DOHH2 (cell line): ENCODE data around the gene RCOR1.

ENCODE experiments used
- CTCF ChIP-seq: fragments of 200-600 bp; sonication (generic); IDR thresholded peaks from one replicate; pipeline ENCODE4 v1.5.1; 2014; ENCODE audit warnings: antibody characterized with exemption, mild to moderate bottlenecking, low read depth, low read length; ENCODE audit not compliant: poor library complexity, severe bottlenecking
- EZH2phosphoT487 ChIP-seq: fragments of 200-600 bp; sonication (generic); IDR thresholded peaks from 2 replicates; pipeline ENCODE4 v1.6.1; 2017; ENCODE audit warnings: borderline replicate concordance, mild to moderate bottlenecking, antibody characterized with exemption, low read length, moderate library complexity, mixed read lengths

GRCh38 chr14:102694530-102695166 lies 102.2 kb downstream of the RCOR1 start:
- TF ChIP-seq CTCF = peak; percentile 59
- TF ChIP-seq EZH2phosphoT487 = no peak
